ENCODE measurements around the gene ATXN7L1. TPM values are rescaled to one million over a fixed set of nuclear protein-coding genes. Genes with fewer than 3 reads are reported as not detected.

Gene ATXN7L1
- total and polyA plus RNA-seq, 2 of the 4 experiments (the other 2 are of a cell fraction), result 3.5 to 4.3 TPM

DNA sequence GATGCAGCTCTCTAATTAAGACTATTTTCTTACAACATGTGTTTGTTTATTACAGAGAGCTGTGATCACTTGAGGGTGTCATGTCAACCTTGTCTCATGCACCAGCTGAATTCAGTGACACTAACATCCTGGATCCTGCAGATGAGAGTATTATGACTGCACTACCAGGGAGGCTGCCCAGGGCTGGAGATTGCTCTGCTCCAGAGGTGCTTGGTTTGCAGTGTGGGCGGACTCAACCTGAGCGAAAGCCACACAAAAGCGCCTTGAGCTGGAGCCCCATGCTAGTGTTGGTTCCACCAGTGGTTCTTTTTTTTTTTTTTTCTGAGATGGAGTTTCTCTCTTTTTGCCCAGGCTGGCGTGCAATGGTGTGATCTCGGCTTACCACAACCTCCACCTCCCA is 33.8 kb upstream of the ATXN7L1 start:
- no CpG with 5 or more reads among the region's 5 CpGs for WGBS, 2 experiments (ENCODE audit: extremely low coverage in 2 of 2, insufficient read length in 1 of 2)
- Histone ChIP-seq H4K91ac (ENCODE audit: insufficient read depth, low read depth, low read length) (no peak overlapping the region), H2BK5ac (ENCODE audit: low read depth, low read length, poor library complexity, severe bottlenecking) (no peak overlapping the region), H2BK120ac (ENCODE audit: low read depth, low read length) (no peak overlapping the region), H3K36me3 (ENCODE audit: control insufficient read depth, insufficient read depth, low read length) (peaks cover 4% of the 10 kb centered on the region; the same call in 1 of the 2 replicates), H4K20me1 (ENCODE audit: insufficient read depth, low read length) (no peaks in the 10 kb centered on the region), H2AFZ (replicated peaks; ENCODE audit: low read length, poor library complexity) (no peak overlapping the region), H3K4me2 (ENCODE audit: low read depth, low read length) (no peak overlapping the region), H2BK15ac (ENCODE audit: low read depth, low read length) (no peak overlapping the region), H3K27ac (ENCODE audit: insufficient read depth, low read length) (no peak overlapping the region), H3K4me1 (ENCODE audit: control insufficient read depth, insufficient read depth, low read length) (peaks cover 2% of the 10 kb centered on the region; the same call in 1 of the 2 replicates), H3K9me1 (ENCODE audit: insufficient read depth, low read length) (0 out of 2 replicates have a peak, but pooled peaks cover 3% of the 10 kb centered on the region), H3K9ac (ENCODE audit: low read depth, low read length) (no peak overlapping the region), H4K8ac (ENCODE audit: low read depth in 2 of 2, low read length in 2 of 2) (no peak overlapping the region), H3K9me3 (ENCODE audit: control insufficient read depth, insufficient read depth, low read length) (peaks cover 2% of the 10 kb centered on the region; the same call in 1 of the 2 replicates), H3K23ac (ENCODE audit: low read depth, low read length) (no peak overlapping the region), H3K4me3 (ENCODE audit: insufficient read depth, low read depth, low read length) (no peak overlapping the region), H3K18ac (ENCODE audit: low read depth, low read length) (no peak overlapping the region), H3K4ac (ENCODE audit: low read depth, low read length) (no peak overlapping the region), H3K27me3 (ENCODE audit: control insufficient read depth, insufficient read depth, low read length) (no peaks in the 10 kb centered on the region), H3K79me1 (ENCODE audit: low read depth in 1 of 2, low read length in 2 of 2) (no peaks in the 10 kb centered on the region; a peak in 1 of 4 replicates), H2AK5ac (ENCODE audit: low read depth, low read length) (no peak overlapping the region), H2AK9ac (replicated peaks; ENCODE audit: low read depth, low read length, poor library complexity) (no peak overlapping the region), H3K56ac (ENCODE audit: extremely low read depth, insufficient read depth, low read length) (no peak overlapping the region), H4K5ac (ENCODE audit: low read depth, low read length) (no peak overlapping the region), H2BK20ac (ENCODE audit: low read depth, low read length) (no peak overlapping the region), H3K14ac (replicated peaks; ENCODE audit: low read depth, low read length) (no peak overlapping the region)
- CTCF ChIA-PET, result no interaction called here
- dilution Hi-C loops (cut with HindIII; ENCODE audit: low sequenced_read_pairs, unreplicated experiment) (no loop called here), in situ Hi-C loops (cut with MboI; ENCODE audit: low sequenced_read_pairs) (no loop called here), intact Hi-C loops (cut with micrococcal nuclease) (no loop called here)
- no peak for ATAC-seq (ENCODE audit: low read depth)
- no TSS peak for BruUV-seq (replicated peaks)
- POLR2A ChIA-PET (ENCODE audit: unreplicated experiment), result no interaction called here
- DNase-seq, result no peak
- TF ChIP-seq RFX5 (IDR thresholded peaks at IDR 0.05; ENCODE audit: low read depth, low read length), result no peak

All from IMR-90 (cell line).